Measurements from ENCODE around the gene PPOX.

- TF ChIP-seq GATA1 (IDR thresholded peaks at IDR 0.05; ENCODE audit: low read depth, low read length) (no peak), POLR2A (IDR thresholded peaks at IDR 0.05; ENCODE audit: low read length) (peak; percentile 96)
These were observed 683 bp downstream of the PPOX start for GRCh38 chr1:161166669-161167548.

All from erythroblast (primary cell).